GM18907 (cell line): ENCODE results near the gene OR5AU1.

ENCODE experiments used
- ATAC-seq: cut with Tn5 transposase; IDR thresholded peaks from one replicate; pipeline ENCODE4 v1.9.1; 2021; ENCODE audit warnings: mild to moderate bottlenecking, moderate library complexity; ENCODE audit not compliant: unreplicated experiment

Gene OR5AU1

DNA sequence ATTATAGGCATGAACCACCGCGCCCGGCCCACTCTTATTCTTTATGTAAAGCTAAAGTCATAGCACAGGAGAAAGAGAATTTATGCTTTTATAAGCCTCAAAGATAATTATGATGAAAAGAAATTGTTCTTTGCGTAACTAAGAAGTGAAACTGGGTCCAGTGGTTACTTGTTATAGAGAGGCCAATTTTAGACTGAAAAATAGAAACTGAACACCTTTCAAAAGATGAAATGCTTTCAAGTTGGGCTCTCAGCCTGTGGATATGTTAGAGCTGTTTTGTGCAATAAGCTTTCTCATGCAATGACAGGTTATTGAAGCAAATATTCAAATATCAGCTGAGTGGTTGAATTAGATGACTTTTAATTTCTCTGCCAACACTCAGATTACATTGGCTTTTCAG lies 47.1 kb downstream of the OR5AU1 start:
- ATAC-seq: no peak

DNA sequence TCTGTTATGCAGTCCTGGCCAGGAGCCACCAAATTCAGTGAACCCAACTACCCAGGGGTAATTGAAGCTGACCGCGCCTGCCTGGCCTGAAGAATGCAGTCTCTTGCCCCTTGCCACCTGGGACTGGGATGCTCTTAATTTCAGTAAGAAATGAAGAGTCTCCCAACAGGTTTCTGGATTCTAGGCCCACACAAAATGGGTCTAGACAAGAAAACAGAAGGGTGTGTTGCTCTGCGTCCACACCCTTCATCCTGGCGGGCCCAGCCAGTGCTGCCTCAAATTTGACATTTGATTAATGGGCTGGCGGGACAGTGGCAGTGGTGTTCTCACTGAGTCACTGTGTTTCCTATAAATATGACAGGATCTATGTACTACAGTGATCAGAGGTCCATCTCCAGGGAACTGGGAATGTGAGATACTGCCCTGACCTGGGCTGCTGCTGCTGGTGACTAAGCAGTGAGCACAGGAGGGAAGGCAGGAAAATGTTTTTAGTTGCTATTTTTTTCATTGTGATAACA lies 48.5 kb downstream of the OR5AU1 start:
- ATAC-seq: no peak

DNA sequence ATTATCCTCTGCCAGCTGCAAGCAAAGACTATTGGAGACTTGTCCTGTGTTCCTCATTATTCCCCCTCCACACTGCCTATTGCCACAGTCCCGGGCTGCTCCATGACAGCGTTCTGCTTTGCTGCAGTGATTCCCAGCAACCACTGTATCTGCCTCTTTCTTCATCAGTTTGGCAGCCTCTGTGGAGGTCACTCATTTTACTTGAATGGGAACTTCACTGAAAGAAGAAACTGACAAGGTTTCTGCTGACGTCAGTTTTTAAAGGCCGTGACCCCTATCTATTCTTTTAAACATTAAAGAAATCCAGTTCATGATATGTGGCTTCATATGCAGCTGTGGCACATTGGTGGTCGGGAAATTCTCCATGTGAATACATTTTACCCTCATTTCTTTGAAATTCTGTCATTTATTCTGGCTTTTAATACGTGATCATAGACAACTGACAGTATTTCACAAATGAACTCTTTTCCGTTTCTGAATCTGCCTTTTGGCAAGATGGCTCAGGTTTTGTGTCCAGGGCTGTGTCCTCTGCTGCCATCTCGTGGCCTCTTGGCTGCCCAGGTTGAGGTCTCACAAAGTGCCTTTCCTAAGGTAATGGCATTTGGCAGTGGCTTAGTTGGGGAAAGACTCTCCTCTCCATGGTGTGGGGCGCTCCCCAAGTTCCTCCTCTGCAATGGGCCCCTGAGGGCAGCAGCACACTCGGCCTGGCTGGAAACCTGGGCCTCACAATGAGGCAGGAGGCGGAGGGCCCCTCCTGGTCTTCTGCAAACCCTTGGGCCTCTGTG lies 49.2 kb downstream of the OR5AU1 start:
- no peak for ATAC-seq

DNA sequence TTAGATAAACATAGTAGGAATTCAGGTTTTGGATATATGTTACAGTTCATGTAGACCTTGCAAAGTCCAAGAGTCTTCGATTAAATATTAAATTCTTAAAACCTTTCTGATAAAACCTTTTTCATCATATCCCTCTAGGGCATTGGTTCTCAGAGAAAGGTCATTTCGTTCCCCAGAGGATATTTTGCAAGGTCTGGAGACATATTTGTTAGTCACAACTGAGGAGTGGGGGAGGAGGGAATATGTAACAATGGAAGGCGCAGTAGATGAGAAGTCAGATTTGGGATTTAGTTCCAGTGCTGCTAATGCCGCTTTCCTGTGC lies 49.7 kb downstream of the OR5AU1 start:
- ATAC-seq: no peak

DNA sequence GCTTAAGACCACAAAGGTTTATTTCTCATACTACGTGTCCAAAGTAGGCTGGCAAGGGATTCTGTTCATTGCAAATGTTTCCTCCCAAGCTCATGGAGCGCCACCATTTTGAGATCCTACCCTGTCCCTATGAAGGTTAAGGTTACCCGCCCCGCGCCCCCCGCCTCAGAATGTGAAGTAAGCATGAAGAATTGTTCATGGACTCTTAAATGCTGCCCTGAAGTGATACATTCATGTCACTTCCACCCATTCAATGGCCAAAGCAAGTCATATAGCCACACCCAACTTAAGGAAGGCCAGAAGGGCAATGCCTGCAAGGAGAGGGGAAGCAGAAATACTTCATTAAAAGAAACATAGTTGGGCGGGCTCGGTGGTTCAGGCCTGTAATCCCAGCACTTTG lies 50.8 kb downstream of the OR5AU1 start:
- no peak for ATAC-seq
